GM18520 (cell line): ENCODE measurements around the gene FOXE3.

Experiments used
- ATAC-seq: cut with Tn5 transposase; IDR thresholded peaks from one replicate; pipeline ENCODE4 v1.9.1; 2021; ENCODE audit not compliant: unreplicated experiment

Gene FOXE3

GRCh38 chr1:47403321-47403910, 12.7 kb upstream of the FOXE3 start:
- no peak for ATAC-seq

DNA sequence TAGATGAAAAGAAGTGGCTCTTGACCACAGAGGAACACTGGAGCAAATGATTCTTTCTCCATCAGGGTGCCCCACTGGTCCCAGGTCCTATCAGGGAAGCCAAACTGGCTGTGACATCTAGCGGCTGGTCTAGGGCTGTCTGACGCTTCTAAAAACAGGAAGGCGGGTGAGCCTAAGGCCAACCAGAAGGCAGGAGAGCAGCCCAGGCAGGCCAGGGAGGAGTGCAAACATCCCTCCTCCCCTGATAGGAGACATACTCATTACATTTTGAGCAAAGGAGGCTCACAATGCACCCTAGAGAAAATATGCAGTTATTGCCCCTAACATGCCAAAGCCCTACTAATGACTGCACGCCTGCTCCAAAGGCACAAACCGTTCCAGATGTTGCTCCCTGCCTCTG, 10.4 kb upstream of the FOXE3 start:
- no peak for ATAC-seq

DNA sequence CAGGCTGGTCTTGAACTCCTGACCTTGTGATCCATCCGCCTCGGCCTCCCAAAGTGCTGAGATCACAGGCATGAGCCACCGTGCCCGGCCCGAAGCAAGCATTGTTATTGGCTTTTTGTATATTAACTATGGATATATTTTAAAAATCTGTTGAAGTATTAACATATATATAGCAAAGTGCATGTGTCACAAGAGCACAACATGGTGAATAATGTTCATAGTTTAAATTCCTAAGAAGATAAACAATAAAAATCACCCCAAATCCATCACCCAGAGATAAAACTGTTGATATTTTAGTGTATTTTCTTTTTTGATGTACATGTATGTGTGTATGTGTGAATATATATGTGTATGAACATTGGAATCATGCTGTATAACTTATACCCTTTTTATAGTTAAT, 9.1 kb upstream of the FOXE3 start:
- ATAC-seq = no peak

DNA sequence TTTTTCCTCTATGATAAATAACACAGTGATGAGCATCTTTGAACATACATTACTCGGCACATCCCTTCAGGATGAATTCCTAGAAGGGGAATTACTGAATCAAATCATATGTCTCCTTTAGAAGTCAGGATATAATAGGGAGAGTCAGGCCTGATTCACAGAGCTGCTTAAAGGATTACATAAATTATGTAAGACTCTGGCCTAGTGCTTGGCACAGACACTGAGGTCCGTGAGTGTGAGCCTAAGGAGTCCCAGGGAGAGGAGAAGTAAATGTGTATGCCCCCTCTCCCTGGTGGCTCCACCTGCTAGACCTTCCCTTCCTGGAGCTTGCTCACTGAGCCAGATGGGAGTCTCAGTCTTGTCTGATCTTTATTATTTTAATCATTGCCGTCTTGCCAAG, 8.6 kb upstream of the FOXE3 start:
- no peak for ATAC-seq

- ATAC-seq = no peak
Measured at GRCh38 chr1:47409311-47410067, 6.6 kb upstream of the FOXE3 start.

DNA sequence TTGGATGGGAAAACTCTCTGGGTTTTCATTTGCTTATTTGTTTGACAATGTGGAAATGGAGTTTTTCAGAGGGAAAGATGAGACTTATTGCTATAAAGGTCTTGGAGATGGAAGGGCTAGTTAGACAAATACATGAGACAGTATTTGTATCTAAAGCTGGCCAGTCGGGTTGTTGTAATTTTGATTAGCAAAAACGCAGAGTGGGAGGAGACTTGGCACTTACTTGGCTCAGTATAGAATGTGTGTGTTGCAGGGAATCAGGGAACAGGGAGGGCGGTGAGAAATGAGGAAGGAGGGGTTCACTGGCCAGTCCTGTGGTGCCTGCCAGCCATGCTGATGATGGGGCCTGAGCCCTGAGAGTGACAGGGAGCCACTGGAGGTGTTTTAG, 6.0 kb upstream of the FOXE3 start:
- ATAC-seq = no peak

DNA sequence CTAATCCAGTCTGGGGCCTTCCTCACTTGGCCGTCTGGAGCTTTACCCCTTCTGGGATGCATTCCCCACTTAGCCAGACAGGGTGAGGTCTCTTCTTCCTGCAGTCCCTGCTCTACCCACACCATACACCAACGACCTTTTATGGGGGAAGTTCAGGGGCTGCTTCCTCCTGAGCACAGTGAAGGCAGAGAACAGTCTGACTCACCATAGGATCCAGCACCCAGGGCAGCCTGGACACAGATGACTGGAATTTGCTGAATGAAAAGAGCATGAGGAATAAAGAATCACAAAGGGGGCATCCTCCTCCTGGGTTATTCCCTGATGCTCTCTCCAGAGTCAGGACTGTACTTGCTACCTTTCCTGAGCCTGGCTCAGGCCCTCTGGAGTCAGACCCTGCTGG, 4.6 kb upstream of the FOXE3 start:
- ATAC-seq = no peak

- ATAC-seq = no peak
Measured at GRCh38 chr1:47412437-47412836, 3.6 kb upstream of the FOXE3 start.

- ATAC-seq = no peak
Measured at GRCh38 chr1:47416319-47417169, 459 bp downstream of the FOXE3 start.

DNA sequence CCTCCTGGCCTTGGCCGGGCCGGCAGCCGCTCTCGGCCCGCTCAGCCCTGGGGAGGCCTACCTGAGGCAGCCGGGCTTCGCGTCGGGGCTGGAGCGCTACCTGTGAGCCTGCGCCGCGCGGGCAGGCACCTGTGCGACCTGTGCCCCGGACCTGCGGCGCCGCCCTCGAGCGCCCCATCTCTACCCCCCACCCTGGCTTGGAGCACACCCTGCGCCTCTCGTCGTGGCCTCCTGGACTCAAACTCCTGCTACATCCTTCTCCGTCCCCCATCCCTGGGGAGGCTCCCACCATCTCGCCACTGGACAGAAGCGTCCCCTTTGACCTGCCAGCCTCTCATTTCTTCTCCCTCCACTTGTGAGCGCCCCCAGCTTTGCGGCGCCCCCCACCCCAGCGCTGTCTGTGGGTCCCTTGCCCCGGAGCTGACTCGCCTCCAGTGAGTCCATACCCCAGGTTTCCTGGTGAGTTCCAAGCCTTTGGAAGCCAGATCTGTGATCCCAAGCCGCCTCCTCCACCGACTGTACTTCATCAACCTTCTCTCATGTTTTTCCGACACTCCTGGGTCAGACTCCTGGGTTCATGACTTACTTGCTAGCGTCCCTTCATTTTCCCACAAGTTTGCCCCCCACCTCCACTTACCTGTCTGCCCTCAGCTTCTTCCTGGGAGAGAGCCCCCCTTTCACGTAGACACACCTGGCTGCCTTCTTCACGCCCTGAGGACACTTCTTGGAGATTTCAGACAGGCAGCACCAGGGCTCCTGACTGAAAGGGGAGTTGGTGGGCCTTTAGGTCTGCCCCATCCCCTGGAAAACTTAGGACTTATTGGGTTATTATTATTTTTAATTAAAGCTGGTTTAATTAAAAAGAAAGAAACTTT, 1.3 kb downstream of the FOXE3 start:
- ATAC-seq = no peak

DNA sequence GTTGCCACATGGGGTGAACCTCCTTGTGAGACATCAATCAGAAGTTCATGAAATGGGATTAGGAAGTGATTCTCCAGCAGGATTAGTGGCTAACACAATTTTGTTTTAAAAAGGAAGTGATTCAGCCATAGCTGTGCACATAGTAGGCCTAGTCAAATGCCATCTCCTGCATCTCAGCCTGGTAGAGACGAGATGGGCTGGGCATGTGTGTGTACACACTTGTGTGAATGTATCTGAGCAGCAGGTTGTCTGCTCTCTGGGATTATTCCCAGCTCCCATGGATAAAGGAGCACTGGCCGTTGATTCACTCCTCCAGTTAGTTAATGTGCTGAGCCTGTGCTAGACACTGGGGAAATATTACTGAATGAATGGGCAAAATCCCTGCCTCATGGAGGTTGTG, 2.0 kb downstream of the FOXE3 start:
- ATAC-seq = no peak

DNA sequence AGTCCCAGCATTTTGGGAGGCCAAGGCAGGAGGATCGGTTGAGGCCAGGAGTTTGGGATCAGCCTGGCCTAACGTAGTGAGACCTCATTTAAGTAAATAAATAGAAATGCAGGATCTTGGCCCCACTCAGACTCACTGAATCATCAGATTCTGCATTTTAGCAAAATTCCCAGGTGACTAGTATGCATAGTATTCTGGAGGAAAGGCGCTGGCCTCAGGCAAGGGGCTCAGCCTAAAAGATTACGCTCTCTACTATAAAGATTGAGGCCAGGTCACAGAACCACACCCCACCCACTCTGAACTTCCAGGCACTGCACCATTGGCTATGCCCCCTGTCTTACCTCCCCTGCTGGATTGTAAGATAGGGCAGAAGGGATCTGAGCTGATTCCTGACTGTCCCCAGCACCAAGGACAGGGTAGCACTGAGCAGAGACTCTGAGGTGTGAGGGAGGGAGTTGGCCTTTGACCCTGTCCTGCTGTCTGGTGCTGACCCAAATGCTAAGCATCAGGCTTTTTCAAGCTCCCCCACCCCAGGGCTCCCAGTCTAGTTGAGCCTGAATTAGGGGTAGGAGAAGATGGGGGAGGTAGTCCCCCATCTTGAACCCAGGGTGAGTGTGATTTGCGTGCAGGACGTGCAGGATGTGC, 2.7 kb downstream of the FOXE3 start:
- ATAC-seq = no peak

DNA sequence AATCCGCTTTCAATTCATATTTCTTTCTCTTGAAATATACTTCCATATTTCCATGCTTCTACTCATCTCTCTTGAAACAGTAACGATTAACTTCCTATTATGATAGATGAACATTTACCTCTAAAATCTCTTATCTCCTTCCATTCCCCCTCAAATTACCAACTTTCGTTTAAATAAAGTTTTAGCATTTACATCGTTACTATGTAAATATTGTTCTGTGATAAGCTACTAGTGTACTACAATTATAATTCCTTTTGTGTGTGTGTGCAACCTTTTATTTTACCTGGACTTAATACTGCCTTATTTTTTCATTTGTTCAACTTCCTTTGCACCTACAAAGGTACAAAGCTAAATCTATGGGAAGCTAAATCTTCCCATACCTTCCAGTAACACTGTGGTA, 4.5 kb downstream of the FOXE3 start:
- no peak for ATAC-seq

DNA sequence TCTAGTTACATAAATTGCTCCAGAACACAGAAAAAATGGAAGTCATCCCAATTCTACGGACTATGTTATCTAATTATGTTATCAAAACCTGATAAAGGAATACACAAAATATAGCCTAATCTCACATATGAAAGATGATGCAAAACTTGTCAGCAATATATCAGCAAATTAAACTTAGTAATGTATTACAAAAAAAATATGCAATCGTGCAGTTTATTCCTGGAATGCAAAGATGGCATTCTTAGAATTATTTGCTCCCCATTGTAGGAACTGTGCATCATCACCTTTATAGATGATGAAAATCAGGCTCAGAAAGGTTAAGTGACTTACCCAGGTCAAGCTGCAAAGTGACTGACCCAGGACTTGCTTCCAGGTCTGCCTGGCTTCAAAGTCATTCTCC, 7.8 kb downstream of the FOXE3 start:
- ATAC-seq = no peak

DNA sequence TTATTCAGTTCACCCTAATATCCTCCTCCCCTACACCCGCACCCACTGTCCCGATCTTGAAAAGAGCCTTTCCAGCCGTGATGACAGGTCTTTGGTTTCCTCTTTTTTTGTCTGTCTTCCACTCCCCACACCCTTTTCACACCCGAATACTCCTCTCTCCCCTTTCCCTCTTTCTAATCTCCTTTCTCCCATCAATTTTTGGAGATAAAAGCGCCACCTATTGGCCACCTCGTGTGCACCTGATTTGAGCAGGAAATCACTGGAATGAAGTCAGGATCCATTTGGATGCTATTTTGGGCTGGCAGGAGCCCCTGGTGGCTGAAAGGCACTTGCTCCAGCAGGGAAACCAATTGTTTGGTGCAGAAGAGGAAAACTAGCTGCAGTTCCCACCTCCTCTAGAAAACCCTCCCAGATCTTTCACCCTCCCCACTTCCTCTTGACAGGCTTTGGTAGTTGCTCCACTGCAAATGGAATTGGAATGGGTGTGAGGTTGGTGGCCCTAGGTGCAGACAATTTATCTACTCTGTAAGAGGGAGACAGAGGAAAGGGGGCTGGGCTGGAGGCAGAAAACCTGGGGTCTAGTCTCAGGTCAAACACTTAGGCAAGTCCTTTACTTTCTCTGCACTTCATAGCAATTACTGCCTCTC, 8.4 kb downstream of the FOXE3 start:
- no peak for ATAC-seq

DNA sequence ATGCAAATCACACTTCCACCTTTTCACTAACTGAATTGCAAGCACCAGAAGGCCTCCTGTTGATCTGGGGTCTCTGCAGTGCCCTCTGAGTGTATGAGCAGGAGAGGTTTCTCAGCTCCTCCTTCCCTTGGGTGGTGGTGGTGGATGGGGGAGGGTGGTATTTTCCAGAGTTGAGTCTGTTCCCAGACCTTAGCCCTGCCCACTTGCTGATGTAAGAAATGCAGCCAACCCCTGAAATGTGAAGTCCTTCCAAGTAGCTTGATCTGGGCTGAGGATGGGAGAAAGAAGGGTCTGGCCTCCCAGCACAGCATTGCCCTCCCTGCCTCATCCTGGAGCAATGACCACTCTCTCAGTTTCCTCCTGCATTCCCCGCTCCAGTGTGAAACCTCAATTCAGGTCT, 15.4 kb downstream of the FOXE3 start:
- ATAC-seq = no peak

DNA sequence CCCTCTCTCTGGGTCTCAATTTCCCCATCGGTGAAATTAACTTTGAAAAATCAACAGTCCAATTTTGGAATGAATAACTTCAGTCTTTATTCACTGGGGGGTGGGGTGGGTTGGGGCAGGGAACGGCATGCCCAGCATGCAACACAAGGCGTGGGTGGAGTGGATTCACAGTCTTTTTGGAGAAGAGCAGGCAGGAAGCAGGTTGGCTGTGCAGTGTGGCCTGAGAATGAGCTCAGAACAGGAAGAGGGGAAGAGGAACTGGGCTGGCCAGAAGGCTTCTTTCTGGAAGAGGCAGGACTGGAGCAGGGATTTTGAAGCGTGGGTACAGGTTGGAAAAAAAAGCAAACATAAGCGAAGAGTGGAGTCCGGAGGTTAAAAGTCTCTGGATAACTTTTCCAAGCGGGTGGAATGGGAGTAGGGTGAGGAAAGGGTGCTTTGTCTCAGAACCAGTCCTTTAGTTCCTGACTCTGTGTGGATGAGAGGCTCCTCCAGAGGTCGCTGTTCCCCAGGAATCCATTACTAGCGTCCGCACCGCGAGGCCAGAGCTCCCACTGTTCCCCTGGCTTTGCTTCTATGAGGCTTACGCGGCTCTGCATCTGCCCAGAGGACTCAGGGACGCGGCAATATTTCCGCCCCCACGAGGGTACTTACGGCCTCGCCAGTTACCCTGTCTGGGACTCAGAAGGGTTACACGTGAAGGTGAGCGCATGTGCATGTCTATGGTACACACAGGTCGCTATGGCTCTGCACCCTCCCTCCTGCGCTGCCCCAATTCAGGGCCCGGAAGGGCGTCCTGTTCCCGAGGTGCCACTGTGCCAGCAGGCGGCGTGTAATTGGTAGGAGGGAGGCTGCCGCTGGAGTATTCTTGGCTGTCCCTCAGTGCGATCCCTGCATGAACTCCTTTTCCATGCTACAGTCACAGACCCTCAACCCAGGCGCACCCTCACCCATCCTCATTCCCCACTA, 16.3 kb downstream of the FOXE3 start:
- no peak for ATAC-seq

- no peak for ATAC-seq
Measured at GRCh38 chr1:47433037-47433421, 16.9 kb downstream of the FOXE3 start.

GRCh38 chr1:47433477-47434050, 17.5 kb downstream of the FOXE3 start:
- no peak for ATAC-seq
